Common myeloid progenitor, CD34-positive (primary cell): Measurements from ENCODE around the gene CCDC71. TPM values are rescaled to one million over a fixed set of nuclear protein-coding genes. Genes with fewer than 3 reads are reported as not detected.
A peak's percentile ranks its signal among the peaks of the same experiment; 100 is the strongest.

Experiments
- CTCF ChIA-PET: fragments of 350-600 bp; sonication (Branson Sonifier 250); formaldehyde crosslinking; loops from one replicate; lab custom pipeline; 2021; ENCODE audit warnings: antibody characterized with exemption; lab: Charles Lee
- POLR2A ChIA-PET: fragments of 350-600 bp; sonication (Branson Sonifier 250); formaldehyde crosslinking; loops from one replicate; lab custom pipeline; 2021; ENCODE audit warnings: antibody characterized with exemption; lab: Charles Lee
- DNase-seq, 3 donors: peaks; one replicate each; pipeline versions ENCODE4 v3.0.0 to v3.0.0-alpha.2; 2013
- H3K27ac ChIP-seq, 2 experiments: 1 replicate in 1 of 2; 2 replicates in 1 of 2; pipeline ENCODE4 v1.7.0; 2013; ENCODE audit warnings: inconsistent platforms in 2 of 2, low read length in 2 of 2, mild to moderate bottlenecking in 2 of 2, low read depth in 1 of 2, moderate library complexity in 1 of 2; ENCODE audit not compliant: severe bottlenecking in 2 of 2, insufficient read depth in 1 of 2, poor library complexity in 1 of 2
- H3K27me3 ChIP-seq, 5 experiments: replicated peaks in 2 of 5; 1 replicate in 3 of 5; 2 replicates in 2 of 5; pipeline versions ENCODE4 v1.6.1 to v1.7.0; 2013; ENCODE audit warnings: low read length in 4 of 5, mild to moderate bottlenecking in 2 of 5, moderate library complexity in 2 of 5, inconsistent platforms in 1 of 5; ENCODE audit not compliant: insufficient read depth in 5 of 5, control insufficient read depth in 4 of 5
- H3K36me3 ChIP-seq, 4 experiments: 1 replicate in 2 of 4; 2 replicates in 2 of 4; pipeline versions ENCODE4 v1.6.1 to v1.7.0; 2013; ENCODE audit warnings: low read length in 3 of 4, control low read depth in 1 of 4, mild to moderate bottlenecking in 1 of 4; ENCODE audit not compliant: control insufficient read depth in 4 of 4, insufficient read depth in 4 of 4
- H3K4me1 ChIP-seq, 4 experiments: 1 replicate in 3 of 4; 2 replicates in 1 of 4; pipeline versions ENCODE4 v1.6.1 to v1.7.1; 2013; ENCODE audit warnings: low read length in 3 of 4, mild to moderate bottlenecking in 3 of 4, control low read depth in 1 of 4, inconsistent platforms in 1 of 4, moderate library complexity in 1 of 4; ENCODE audit not compliant: control insufficient read depth in 4 of 4, insufficient read depth in 4 of 4; ENCODE audit errors: control extremely low read depth in 1 of 4
- H3K4me3 ChIP-seq, 7 experiments: 1 replicate in 4 of 7; 2 replicates in 3 of 7; pipeline versions ENCODE4 v1.5.1 to v1.7.0; 2013; ENCODE audit warnings: mild to moderate bottlenecking in 7 of 7, low read length in 6 of 7, moderate library complexity in 6 of 7, inconsistent platforms in 2 of 7, low read depth in 2 of 7, control low read depth in 1 of 7; ENCODE audit not compliant: insufficient read depth in 4 of 7, control insufficient read depth in 1 of 7; ENCODE audit errors: extremely low read depth in 1 of 7
- H3K9me3 ChIP-seq, 5 experiments: 1 replicate in 4 of 5; 2 replicates in 1 of 5; pipeline versions ENCODE4 v1.6.1 to v1.7.1; 2013; ENCODE audit warnings: low read length in 4 of 5, mild to moderate bottlenecking in 2 of 5, inconsistent platforms in 1 of 5, low read depth in 1 of 5, moderate library complexity in 1 of 5; ENCODE audit not compliant: control insufficient read depth in 4 of 5, insufficient read depth in 2 of 5; ENCODE audit errors: control extremely low read depth in 1 of 5
- WGBS: methylation state at CpG from one replicate; pipeline ENCODE4 v1.1.5; 2013; ENCODE audit not compliant: insufficient coverage; 5-methylcytosine and 5-hydroxymethylcytosine counted together
- polyA plus RNA-seq: library from polyadenylated mRNA; unstranded; fragments of 120-200 nt; gene quantifications from one replicate; pipeline ENCODE4 v1.2.1, GENCODE V29; 2013

The CCDC71 gene
- 13.5 TPM for polyA plus RNA-seq

GRCh38 chr3:49165771-49166751 is at the start of gene CCDC71:
CCDC71 (minus strand) TSS chr3:49166331; CDS start chr3:49164208, 2,123 bp downstream.
- H3K4me1 ChIP-seq, result peaks cover 0 to 53% (median 46%) of the 10 kb centered on the region in 4 experiments
- ChIA-PET CTCF (no interaction called here), POLR2A (no interaction called here)
- H3K27me3 ChIP-seq, result no peaks in the 10 kb centered on the region
- H3K4me3 ChIP-seq, result peak within 1 kb of the TSS; percentile 59 to 93 (median 82)
- 14% methylated on average over 31 of the region's 69 CpGs for WGBS
- DNase-seq, result peak; percentile 78 to 83 (median 83)
- H3K9me3 ChIP-seq, result peaks cover 0 to 3% (median 0%) of the 10 kb centered on the region in 5 experiments
- peaks cover 3 to 32% (median 19%) of the 10 kb centered on the region in 4 experiments for H3K36me3 ChIP-seq
- peak within 1 kb of the TSS in 1 of 2 experiments; percentile 84 for H3K27ac ChIP-seq

DNA sequence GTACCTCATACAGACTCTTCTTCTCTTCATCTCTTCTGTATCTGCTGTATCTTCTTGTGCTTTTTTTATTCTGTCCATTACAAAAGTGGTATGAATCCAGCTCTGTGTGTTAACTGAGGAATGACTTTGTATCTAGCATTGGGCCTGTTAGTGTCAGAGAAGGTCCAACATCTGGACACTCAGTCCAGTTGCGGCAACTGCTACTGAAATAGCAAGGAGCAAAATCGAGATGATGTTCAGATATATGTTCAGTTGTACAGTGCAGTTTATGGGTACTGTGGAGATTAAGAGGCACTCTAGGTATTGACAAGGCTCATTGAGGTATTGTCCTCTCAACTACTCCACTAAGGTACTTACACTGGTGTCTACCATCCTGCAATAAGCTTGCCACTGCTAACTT is 47.9 kb upstream of the CCDC71 start:
- DNase-seq, result peak in 1 of 3 donors; percentile 15
- POLR2A ChIA-PET, result no interaction called here
- WGBS, result 88% methylated on average over 2 of the region's 2 CpGs

GRCh38 chr3:49213541-49213943 is 47.4 kb upstream of the CCDC71 start:
- Histone ChIP-seq H3K4me3 (no peak overlapping the region), H3K27me3 (no peaks in the 10 kb centered on the region), H3K4me1 (peaks cover 0 to 8% (median 3%) of the 10 kb centered on the region in 4 experiments), H3K27ac (no peak overlapping the region), H3K36me3 (no peaks in the 10 kb centered on the region), H3K9me3 (peaks cover 0 to 15% (median 1%) of the 10 kb centered on the region in 5 experiments)
- CTCF ChIA-PET, result interaction anchor here (1.1 to 2.1 kb wide), 2 partner anchors 18 to 42 kb away, joined by 3 to 5 read pairs; partner anchors contain the start of gene KLHDC8B
- WGBS, result 97% methylated on average over 10 of the region's 15 CpGs
- POLR2A ChIA-PET, result no interaction called here
- no peak for DNase-seq

More for the DNA sequence above, 47.9 kb upstream of the CCDC71 start:
- Histone ChIP-seq H3K4me1 (peaks cover 0 to 9% (median 5%) of the 10 kb centered on the region in 4 experiments), H3K27me3 (no peaks in the 10 kb centered on the region), H3K9me3 (peaks cover 0 to 15% (median 1%) of the 10 kb centered on the region in 5 experiments), H3K36me3 (no peaks in the 10 kb centered on the region), H3K4me3 (no peak overlapping the region), H3K27ac (no peak overlapping the region)
- CTCF ChIA-PET, result interaction anchor here (1.1 to 2.1 kb wide), 2 partner anchors 17 to 43 kb away, joined by 3 to 5 read pairs; partner anchors contain the start of gene KLHDC8B

GRCh38 chr3:49199900-49200281 is 33.8 kb upstream of the CCDC71 start:
- WGBS, result 96% methylated on average over 14 of the region's 15 CpGs
- POLR2A ChIA-PET, result no interaction called here
- no peaks in the 10 kb centered on the region for H3K36me3 ChIP-seq
- H3K9me3 ChIP-seq, result peaks cover 0 to 6% (median 0%) of the 10 kb centered on the region in 5 experiments
- H3K4me1 ChIP-seq, result peaks cover 0 to 3% (median 0%) of the 10 kb centered on the region in 4 experiments
- H3K27me3 ChIP-seq, result peaks cover 0 to 15% (median 4%) of the 10 kb centered on the region in 5 experiments
- H3K4me3 ChIP-seq, result no peak overlapping the region
- CTCF ChIA-PET, result no interaction called here
- DNase-seq, result no peak
- H3K27ac ChIP-seq, result no peak overlapping the region

DNA sequence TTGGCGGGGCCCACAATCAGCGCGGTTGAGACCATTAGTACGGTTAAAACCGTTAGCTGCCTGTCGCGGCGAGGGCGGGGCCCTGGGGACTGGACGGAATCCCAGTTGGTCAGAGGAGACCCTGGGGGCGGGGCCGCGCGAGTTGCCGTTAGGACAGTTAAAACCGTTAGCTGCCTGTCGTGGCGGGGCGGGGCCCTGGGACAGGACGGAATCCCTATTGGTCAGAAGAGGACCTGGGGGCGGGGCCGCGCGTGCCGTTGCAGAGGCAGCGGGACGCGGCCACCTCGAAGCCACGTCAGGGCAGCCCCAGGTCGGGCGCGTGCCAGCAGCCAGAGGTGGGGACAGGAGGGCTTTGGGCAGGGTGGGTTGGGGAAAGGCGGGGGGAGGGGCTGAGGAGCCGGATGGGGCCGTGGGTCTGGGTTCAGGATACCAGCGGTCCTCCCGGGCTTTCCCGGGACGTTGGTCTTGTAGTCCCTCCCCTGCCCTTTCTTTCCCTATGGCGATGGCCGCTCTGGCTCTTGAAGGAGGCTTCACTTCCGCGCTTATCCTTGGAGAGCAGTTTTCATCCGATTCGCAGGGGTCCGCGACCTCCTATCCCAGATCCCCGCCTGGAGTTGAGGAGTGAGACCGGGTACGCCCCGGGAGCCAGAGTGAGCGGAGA is 33.2 kb upstream of the CCDC71 start:
- Histone ChIP-seq H3K9me3 (peaks cover 0 to 6% (median 0%) of the 10 kb centered on the region in 5 experiments), H3K27ac (no peak overlapping the region), H3K36me3 (no peaks in the 10 kb centered on the region), H3K27me3 (peaks cover 0 to 15% (median 4%) of the 10 kb centered on the region in 5 experiments), H3K4me3 (no peak overlapping the region), H3K4me1 (peaks cover 0 to 3% (median 0%) of the 10 kb centered on the region in 4 experiments)
- WGBS, result 41% methylated on average over 52 of the region's 53 CpGs
- ChIA-PET CTCF (no interaction called here), POLR2A (no interaction called here)
- peak in 2 of 3 donors; percentile 28 to 46 for DNase-seq

DNA sequence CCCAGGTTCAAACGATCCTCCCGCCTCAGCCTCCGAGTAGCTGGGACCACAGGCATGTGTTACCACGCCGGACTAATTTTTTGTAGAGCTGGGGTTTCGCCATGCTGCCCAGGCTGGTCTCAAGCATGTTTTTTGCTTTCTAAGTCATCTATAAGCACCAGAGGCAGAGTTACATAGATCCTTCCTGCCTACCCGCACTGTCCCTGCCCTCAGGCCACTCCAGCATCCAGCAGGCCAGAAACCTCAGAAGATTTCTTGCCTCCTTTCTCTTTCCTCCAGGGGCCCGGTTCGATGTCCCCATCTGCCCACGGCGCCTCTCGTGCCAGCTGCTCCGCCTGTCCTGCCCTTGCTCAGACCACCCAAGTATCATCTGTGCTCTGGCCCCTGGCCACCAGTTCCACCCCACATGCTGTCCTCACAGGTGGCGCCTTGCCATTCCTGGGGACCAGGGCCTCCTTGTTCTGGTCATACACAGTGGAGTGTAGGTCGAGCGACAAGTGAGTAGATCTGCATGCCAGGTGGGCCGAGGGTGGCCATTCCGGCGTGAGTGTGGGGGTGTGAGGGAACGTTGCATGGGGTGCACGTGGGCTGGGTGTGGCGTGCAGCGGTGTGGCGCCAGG is 32.6 kb upstream of the CCDC71 start:
- H3K27me3 ChIP-seq, result peaks cover 0 to 15% (median 4%) of the 10 kb centered on the region in 5 experiments
- H3K4me3 ChIP-seq, result no peak overlapping the region
- H3K36me3 ChIP-seq, result no peaks in the 10 kb centered on the region
- 87% methylated on average over 14 of the region's 24 CpGs for WGBS
- no peak for DNase-seq
- ChIA-PET CTCF (no interaction called here), POLR2A (no interaction called here)
- peaks cover 0 to 3% (median 0%) of the 10 kb centered on the region in 4 experiments for H3K4me1 ChIP-seq
- H3K27ac ChIP-seq, result no peak overlapping the region
- H3K9me3 ChIP-seq, result peaks cover 0 to 6% (median 0%) of the 10 kb centered on the region in 5 experiments
